OCI-LY3 (cell line): ENCODE results near the gene DNAAF8.

ENCODE experiments used
- H2AFZ ChIP-seq: fragments of 200-600, 300-600 bp; shearing (Covaris generic); 2 replicates; pipeline ENCODE4 v1.6.0; 2014; ENCODE audit warnings: antibody characterized with exemption, low read depth, low read length
- H3K27ac ChIP-seq: fragments of 200-600, 300-600 bp; sonication (generic); 2 replicates; pipeline ENCODE4 v1.5.1; 2014; ENCODE audit warnings: mild to moderate bottlenecking, low read length, moderate library complexity, mixed read lengths
- H3K27me3 ChIP-seq: fragments of 200-600, 300-600 bp; sonication (generic); 2 replicates; pipeline ENCODE4 v1.6.1; 2014; ENCODE audit warnings: low read depth, low read length, mixed read lengths
- H3K36me3 ChIP-seq: fragments of 200-600, 300-600 bp; sonication (generic); replicated peaks from 2 replicates; pipeline ENCODE3; 2014; ENCODE audit warnings: low read depth, low read length, mixed read lengths
- H3K4me1 ChIP-seq: fragments of 300-600, 200-600 bp; sonication (generic); 2 replicates; pipeline ENCODE4 v1.6.1; 2014; ENCODE audit warnings: low read length, mixed read lengths
- H3K4me2 ChIP-seq: fragments of 200-600, 300-600 bp; sonication (generic); 2 replicates; pipeline ENCODE4 v1.6.1; 2014; ENCODE audit warnings: low read length, mixed read lengths
- H3K4me3 ChIP-seq: fragments of 300-600, 200-600 bp; sonication (generic); 2 replicates; pipeline ENCODE4 v1.5.1; 2014; ENCODE audit warnings: antibody characterized with exemption, mild to moderate bottlenecking, low read length, moderate library complexity
- H3K79me2 ChIP-seq: fragments of 300-600, 200-600 bp; shearing (Covaris generic); 2 replicates; pipeline ENCODE4 v1.6.1; 2014; ENCODE audit warnings: mild to moderate bottlenecking, low read length, mixed read lengths
- H3K9ac ChIP-seq: fragments of 300-600, 200-600 bp; shearing (Covaris generic); 2 replicates; pipeline ENCODE4 v1.6.0; 2014; ENCODE audit warnings: mild to moderate bottlenecking, low read length, moderate library complexity
- H3K9me3 ChIP-seq: fragments of 200-600, 300-600 bp; shearing (Covaris generic); 2 replicates; pipeline ENCODE4 v1.6.1; 2014; ENCODE audit warnings: low read length, mixed read lengths; ENCODE audit not compliant: insufficient read depth
- H4K20me1 ChIP-seq: fragments of 200-600, 300-600 bp; sonication (generic); 2 replicates; pipeline ENCODE4 v1.6.1; 2016; ENCODE audit warnings: low read length, mixed read lengths; ENCODE audit not compliant: insufficient read depth
- CTCF ChIP-seq: fragments of 200-600, 300-600 bp; sonication (generic); IDR thresholded peaks from 2 replicates; pipeline ENCODE4 v1.5.1; 2014; ENCODE audit warnings: antibody characterized with exemption, low read length, low read depth
- EZH2phosphoT487 ChIP-seq: fragments of 200-600 bp; shearing (Covaris generic); IDR thresholded peaks from 2 replicates; pipeline ENCODE4 v1.6.1; 2018; ENCODE audit warnings: antibody characterized with exemption, mixed run types, low read depth

Gene DNAAF8

GRCh38 chr16:4776141-4776705 lies 41.9 kb downstream of the DNAAF8 start:
- TF ChIP-seq EZH2phosphoT487: no peak
- Histone ChIP-seq H3K4me1 (no peaks in the 10 kb centered on the region; the same call in 1 of the 2 replicates), H3K79me2 (no peaks in the 10 kb centered on the region), H3K4me3 (no peak overlapping the region), H3K9ac (no peak overlapping the region), H4K20me1 (no peaks in the 10 kb centered on the region), H3K27me3 (no peaks in the 10 kb centered on the region), H3K9me3 (no peaks in the 10 kb centered on the region), H3K4me2 (no peak overlapping the region), H3K27ac (no peak overlapping the region), H2AFZ (no peak overlapping the region), H3K36me3 (no peaks in the 10 kb centered on the region)

GRCh38 chr16:4777339-4778049 lies 43.2 kb downstream of the DNAAF8 start:
- Histone ChIP-seq H3K4me3 (no peak overlapping the region), H3K9ac (no peak overlapping the region), H2AFZ (no peak overlapping the region), H3K27me3 (no peaks in the 10 kb centered on the region), H3K79me2 (no peaks in the 10 kb centered on the region), H3K4me2 (no peak overlapping the region), H3K4me1 (peaks cover 6% of the 10 kb centered on the region), H4K20me1 (no peaks in the 10 kb centered on the region), H3K36me3 (no peaks in the 10 kb centered on the region), H3K27ac (no peak overlapping the region), H3K9me3 (no peaks in the 10 kb centered on the region)
- TF ChIP-seq EZH2phosphoT487: no peak
- TF ChIP-seq CTCF: no peak

GRCh38 chr16:4778050-4778392 lies 43.7 kb downstream of the DNAAF8 start:
- H3K9me3 ChIP-seq: no peaks in the 10 kb centered on the region
- H3K36me3 ChIP-seq: no peaks in the 10 kb centered on the region
- H3K27ac ChIP-seq: no peak overlapping the region
- peaks cover 9% of the 10 kb centered on the region for H3K4me1 ChIP-seq
- no peaks in the 10 kb centered on the region for H3K27me3 ChIP-seq
- H3K4me2 ChIP-seq: no peak overlapping the region
- H3K79me2 ChIP-seq: no peaks in the 10 kb centered on the region
- TF ChIP-seq EZH2phosphoT487: no peak
- no peak for TF ChIP-seq CTCF
- no peaks in the 10 kb centered on the region for H4K20me1 ChIP-seq
- no peak overlapping the region for H3K9ac ChIP-seq
- H3K4me3 ChIP-seq: no peak overlapping the region
- no peak overlapping the region for H2AFZ ChIP-seq

GRCh38 chr16:4780235-4780634 lies 45.9 kb downstream of the DNAAF8 start:
- H3K27ac ChIP-seq: no peak overlapping the region
- no peak overlapping the region for H3K4me3 ChIP-seq
- H3K79me2 ChIP-seq: no peaks in the 10 kb centered on the region
- TF ChIP-seq EZH2phosphoT487 (no peak), CTCF (no peak)
- H3K9me3 ChIP-seq: no peaks in the 10 kb centered on the region
- no peaks in the 10 kb centered on the region for H4K20me1 ChIP-seq
- H3K27me3 ChIP-seq: no peaks in the 10 kb centered on the region
- H3K4me1 ChIP-seq: peaks cover 9% of the 10 kb centered on the region
- H3K4me2 ChIP-seq: no peak overlapping the region
- H3K9ac ChIP-seq: no peak overlapping the region
- H2AFZ ChIP-seq: no peak overlapping the region
- no peaks in the 10 kb centered on the region for H3K36me3 ChIP-seq
